D341Med (cell line): ENCODE results near the gene PGGHG.

ENCODE experiments used
- DNase-seq: peaks from one replicate; pipeline ENCODE4 v3.0.0; 2012; ENCODE audit warnings: low spot score

PGGHG gene

GRCh38 chr11:269146-269890, 19.6 kb upstream of the PGGHG start:
- DNase-seq, result no peak

GRCh38 chr11:270451-271318, 18.2 kb upstream of the PGGHG start:
- no peak for DNase-seq

- no peak for DNase-seq
These were observed 17.6 kb upstream of the PGGHG start for GRCh38 chr11:271319-271715.

- no peak for DNase-seq
These were observed 16.6 kb upstream of the PGGHG start for GRCh38 chr11:272195-272930.

- no peak for DNase-seq
These were observed 16.1 kb upstream of the PGGHG start for GRCh38 chr11:272931-273198.

- no peak for DNase-seq
These were observed 12.7 kb upstream of the PGGHG start for GRCh38 chr11:276219-276618.

- peak; percentile 36 for DNase-seq
These were observed 10.7 kb upstream of the PGGHG start, which contains the start of gene NLRP6 for GRCh38 chr11:278001-278951. Gene NLRP6 (plus strand): TSS chr11:278407. CDS start chr11:278570, 163 bp downstream.

- DNase-seq, result peak; percentile 57
These were observed 9.6 kb upstream of the PGGHG start for GRCh38 chr11:279040-279965.

GRCh38 chr11:279966-280705, 8.8 kb upstream of the PGGHG start:
- DNase-seq, result peak; percentile 69

GRCh38 chr11:280706-281485, 8.0 kb upstream of the PGGHG start:
- DNase-seq, result peak; percentile 44

GRCh38 chr11:281486-282161, 7.3 kb upstream of the PGGHG start:
- DNase-seq, result peak; percentile 37

GRCh38 chr11:282171-282570, 6.8 kb upstream of the PGGHG start:
- DNase-seq, result no peak

- no peak for DNase-seq
These were observed 6.1 kb upstream of the PGGHG start for GRCh38 chr11:282630-283360.

GRCh38 chr11:283405-284104, 5.4 kb upstream of the PGGHG start:
- no peak for DNase-seq

- DNase-seq, result peak; percentile 22
These were observed 4.6 kb upstream of the PGGHG start for GRCh38 chr11:284105-285020.
